Measurements from ENCODE around the gene ADAD2.

Gene ADAD2

GRCh38 chr16:84176192-84177053 lies 14.5 kb upstream of the ADAD2 start:
- peak; percentile 43 for DNase-seq (ENCODE audit: low spot score)

GRCh38 chr16:84177741-84178073 lies 13.2 kb upstream of the ADAD2 start:
- no peak for DNase-seq (ENCODE audit: low spot score)

GRCh38 chr16:84178146-84178765 lies 12.7 kb upstream of the ADAD2 start:
- no peak for DNase-seq (ENCODE audit: low spot score)

- no peak for DNase-seq (ENCODE audit: low spot score)
These were observed 11.9 kb upstream of the ADAD2 start for GRCh38 chr16:84178892-84179611.

- DNase-seq (ENCODE audit: low spot score): no peak
These were observed 11.2 kb upstream of the ADAD2 start for GRCh38 chr16:84179612-84180320.

GRCh38 chr16:84180519-84181140 lies 10.3 kb upstream of the ADAD2 start:
- no peak for DNase-seq (ENCODE audit: low spot score)

- no peak for DNase-seq (ENCODE audit: low spot score)
These were observed 9.6 kb upstream of the ADAD2 start for GRCh38 chr16:84181144-84181915.

GRCh38 chr16:84182104-84182503 lies 8.9 kb upstream of the ADAD2 start:
- no peak for DNase-seq (ENCODE audit: low spot score)

GRCh38 chr16:84182680-84183571 lies 8.0 kb upstream of the ADAD2 start:
- no peak for DNase-seq (ENCODE audit: low spot score)

GRCh38 chr16:84183572-84183875 lies 7.4 kb upstream of the ADAD2 start:
- no peak for DNase-seq (ENCODE audit: low spot score)

GRCh38 chr16:84183911-84184591 lies 6.9 kb upstream of the ADAD2 start:
- DNase-seq (ENCODE audit: low spot score): no peak

GRCh38 chr16:84184775-84185174 lies 6.2 kb upstream of the ADAD2 start:
- no peak for DNase-seq (ENCODE audit: low spot score)

GRCh38 chr16:84186685-84187437 lies 4.1 kb upstream of the ADAD2 start, which contains the start of gene TAF1C:
Gene TAF1C (minus strand): TSS chr16:84187057. CDS start chr16:84184988, 2,069 bp downstream.
- DNase-seq (ENCODE audit: low spot score): peak; percentile 92

- no peak for DNase-seq (ENCODE audit: low spot score)
These were observed 509 bp downstream of the ADAD2 start for GRCh38 chr16:84191466-84191865.

- DNase-seq (ENCODE audit: low spot score): no peak
These were observed 2.5 kb downstream of the ADAD2 start for GRCh38 chr16:84193480-84193879.

- no peak for DNase-seq (ENCODE audit: low spot score)
These were observed 3.1 kb downstream of the ADAD2 start for GRCh38 chr16:84194018-84194417.

GRCh38 chr16:84194470-84195200 lies 3.7 kb downstream of the ADAD2 start:
- DNase-seq (ENCODE audit: low spot score): no peak

Data from ecto neural progenitor cell (in vitro differentiated cells).